Dermis blood vessel endothelial cell (primary cell): ENCODE data around the gene ASTN2. TPM values are rescaled to one million over a fixed set of nuclear protein-coding genes. Genes with fewer than 3 reads are reported as not detected.
"Not testable (repeated sequence)": the region's sequence is repeated elsewhere in the genome, so short reads cannot be mapped to it uniquely, and the experiment has no call there.

Experiments used
- DNase-seq: peaks from one replicate; pipeline ENCODE4 v3.0.0; 2010
- total RNA-seq: library from RNA; depleted of rRNA; stranded (reverse); fragments of >200 nt; gene quantifications from 2 replicates; pipeline ENCODE4 v1.2.3, GENCODE V29; 2014

Gene ASTN2
- total RNA-seq, 1 donor from 2014 or later = 1.9 TPM

- no peak for DNase-seq
These were observed 697.7 kb downstream of the ASTN2 start for GRCh38 chr9:116717150-116717549.

GRCh38 chr9:116716438-116716837 is 698.4 kb downstream of the ASTN2 start:
- no peak for DNase-seq

GRCh38 chr9:116715751-116716150 is 699.1 kb downstream of the ASTN2 start:
- no peak for DNase-seq

- no peak for DNase-seq
These were observed 701.6 kb downstream of the ASTN2 start for GRCh38 chr9:116713271-116713670.

- DNase-seq = no peak
These were observed 702.1 kb downstream of the ASTN2 start for GRCh38 chr9:116712781-116713180.

GRCh38 chr9:116706310-116707290 is 708.3 kb downstream of the ASTN2 start:
- DNase-seq = no peak

- no peak for DNase-seq
These were observed 709.3 kb downstream of the ASTN2 start for GRCh38 chr9:116705531-116705930.

GRCh38 chr9:116704470-116704869 is 710.4 kb downstream of the ASTN2 start:
- no peak for DNase-seq

- no peak for DNase-seq
These were observed 711.2 kb downstream of the ASTN2 start for GRCh38 chr9:116703634-116704033.

- no peak for DNase-seq
These were observed 712.8 kb downstream of the ASTN2 start for GRCh38 chr9:116701940-116702642.

- no peak for DNase-seq
These were observed 713.7 kb downstream of the ASTN2 start for GRCh38 chr9:116700882-116701865.

- DNase-seq = no peak
These were observed 714.6 kb downstream of the ASTN2 start for GRCh38 chr9:116700279-116700678.

GRCh38 chr9:116697887-116698286 is 717.0 kb downstream of the ASTN2 start:
- no peak for DNase-seq

- DNase-seq = no peak
These were observed 717.5 kb downstream of the ASTN2 start for GRCh38 chr9:116697362-116697761.

- no peak for DNase-seq
These were observed 719.4 kb downstream of the ASTN2 start for GRCh38 chr9:116695438-116695837.

GRCh38 chr9:116694785-116695291 is 720.0 kb downstream of the ASTN2 start:
- DNase-seq = no peak

- DNase-seq = peak; percentile 41
These were observed 721.6 kb downstream of the ASTN2 start for GRCh38 chr9:116693233-116693731.

GRCh38 chr9:116692616-116693015 is 722.2 kb downstream of the ASTN2 start:
- DNase-seq = no peak

- DNase-seq = no peak
These were observed 723.2 kb downstream of the ASTN2 start for GRCh38 chr9:116691607-116692006.

- DNase-seq = not testable (repeated sequence)
These were observed 724.1 kb downstream of the ASTN2 start for GRCh38 chr9:116690805-116691204.

GRCh38 chr9:116689486-116690032 is 725.3 kb downstream of the ASTN2 start:
- DNase-seq = no peak
